WTC11 (cell line): ENCODE results near the gene TMEM89. TPM values are rescaled to one million over a fixed set of nuclear protein-coding genes. Genes with fewer than 3 reads are reported as not detected.

ENCODE experiments used
- ATAC-seq: fragments of 200-7000 bp; cut with Tn5 transposase; 2 replicates; pipeline ENCODE4 v1.10.0; 2021; ENCODE audit warnings: mild to moderate bottlenecking, moderate library complexity
- CTCF ChIA-PET: fragments of 300-600 bp; sonication (Branson Sonifier 250); formaldehyde crosslinking; loops from one replicate; lab custom pipeline; 2021; ENCODE audit warnings: antibody characterized with exemption; lab: Charles Lee
- POLR2A ChIA-PET: fragments of 350-600 bp; sonication (Branson Sonifier 250); formaldehyde crosslinking; loops from one replicate; lab custom pipeline; 2021; ENCODE audit warnings: antibody characterized with exemption; lab: Charles Lee
- DNase-seq: peaks from one replicate; pipeline ENCODE4 v3.0.0; 2021; ENCODE audit warnings: low spot score
- H3K27ac Mint-ChIP-seq: 2 replicates; pipeline ENCODE4 v1.8.0; 2021; ENCODE audit warnings: mixed read lengths
- H3K27me3 Mint-ChIP-seq: 2 replicates; pipeline ENCODE4 v1.8.0; 2021; ENCODE audit warnings: low read depth, mild to moderate bottlenecking, moderate library complexity, mixed read lengths
- H3K36me3 Mint-ChIP-seq: 2 replicates; pipeline ENCODE4 v1.8.0; 2021; ENCODE audit warnings: mixed read lengths
- H3K4me1 Mint-ChIP-seq: 2 replicates; pipeline ENCODE4 v1.8.0; 2022; ENCODE audit warnings: mixed read lengths
- H3K4me3 Mint-ChIP-seq: 2 replicates; pipeline ENCODE4 v1.8.0; 2021; ENCODE audit warnings: mild to moderate bottlenecking, moderate library complexity, mixed read lengths
- H3K9me3 Mint-ChIP-seq: 2 replicates; pipeline ENCODE4 v1.8.0; 2021; ENCODE audit warnings: mixed read lengths
- ATF2 ChIP-seq: sonication (generic); formaldehyde crosslinking; IDR thresholded peaks from 2 replicates; pipeline ENCODE4 v1.8.1; 2022; ENCODE audit warnings: low read depth, missing genetic modification reagents, borderline replicate concordance
- CBFB ChIP-seq: sonication (generic); formaldehyde crosslinking; IDR thresholded peaks from 2 replicates; pipeline ENCODE4 v1.8.1; 2022; ENCODE audit warnings: mild to moderate bottlenecking, low read depth, missing genetic modification reagents
- CDX4 ChIP-seq: fragments of 250-450 bp; sonication (Bioruptor Pico); IDR thresholded peaks from 2 replicates; pipeline ENCODE4 v1.9.0; 2021; ENCODE audit warnings: moderate library complexity, mild to moderate bottlenecking, inconsistent platforms, borderline replicate concordance
- CREM ChIP-seq: sonication (generic); formaldehyde crosslinking; IDR thresholded peaks from 2 replicates; pipeline ENCODE4 v1.8.1; 2022; ENCODE audit warnings: mild to moderate bottlenecking, missing genetic modification reagents, moderate library complexity
- ERG ChIP-seq: fragments of 250-450 bp; sonication (Bioruptor Pico); IDR thresholded peaks from 2 replicates; pipeline ENCODE4 v1.8.0; 2021; ENCODE audit warnings: mild to moderate bottlenecking
- ESRRA ChIP-seq: sonication (generic); formaldehyde crosslinking; IDR thresholded peaks from 2 replicates; pipeline ENCODE4 v1.8.1; 2022; ENCODE audit warnings: mild to moderate bottlenecking, missing genetic modification reagents, borderline replicate concordance
- GABPB1 ChIP-seq: sonication (generic); formaldehyde crosslinking; IDR thresholded peaks from 2 replicates; pipeline ENCODE4 v1.8.1; 2023; ENCODE audit warnings: mild to moderate bottlenecking, missing genetic modification reagents
- GRHL2 ChIP-seq: fragments of 250-450 bp; sonication (Bioruptor Pico); IDR thresholded peaks from 2 replicates; pipeline ENCODE4 v1.8.0; 2022; ENCODE audit warnings: mild to moderate bottlenecking, moderate library complexity; ENCODE audit not compliant: insufficient replicate concordance, severe bottlenecking
- MYBL2 ChIP-seq: sonication (generic); formaldehyde crosslinking; IDR thresholded peaks from 2 replicates; pipeline ENCODE4 v1.8.1; 2023; ENCODE audit warnings: mild to moderate bottlenecking, moderate library complexity, missing genetic modification reagents
- NFATC4 ChIP-seq: fragments of 250-450 bp; sonication (Bioruptor Pico); IDR thresholded peaks from 2 replicates; pipeline ENCODE4 v1.9.0; 2021; ENCODE audit warnings: mild to moderate bottlenecking
- NR2C2 ChIP-seq: sonication (generic); formaldehyde crosslinking; IDR thresholded peaks from 2 replicates; pipeline ENCODE4 v1.8.0; 2022; ENCODE audit warnings: mild to moderate bottlenecking, missing genetic modification reagents
- OVOL2 ChIP-seq: fragments of 250-450 bp; sonication (Bioruptor Pico); IDR thresholded peaks from 2 replicates; pipeline ENCODE4 v1.9.0; 2021; ENCODE audit warnings: mild to moderate bottlenecking, borderline replicate concordance
- PREB ChIP-seq: sonication (generic); formaldehyde crosslinking; IDR thresholded peaks from 2 replicates; pipeline ENCODE4 v1.8.1; 2022; ENCODE audit warnings: mild to moderate bottlenecking, missing genetic modification reagents, moderate library complexity, borderline replicate concordance
- PRRX2 ChIP-seq: fragments of 250-450 bp; sonication (Bioruptor Pico); IDR thresholded peaks from 2 replicates; pipeline ENCODE4 v1.8.0; 2021; ENCODE audit warnings: mild to moderate bottlenecking
- RELA ChIP-seq: sonication (generic); formaldehyde crosslinking; IDR thresholded peaks from 2 replicates; pipeline ENCODE4 v1.8.1; 2022; ENCODE audit warnings: missing genetic modification reagents, mild to moderate bottlenecking, borderline replicate concordance
- USF1 ChIP-seq: sonication (generic); formaldehyde crosslinking; IDR thresholded peaks from 2 replicates; pipeline ENCODE4 v1.8.0; 2022; ENCODE audit warnings: mild to moderate bottlenecking, missing genetic modification reagents
- ZBTB21 ChIP-seq: sonication (generic); formaldehyde crosslinking; IDR thresholded peaks from 2 replicates; pipeline ENCODE4 v1.8.1; 2023; ENCODE audit warnings: mild to moderate bottlenecking, missing genetic modification reagents, borderline replicate concordance
- total RNA-seq: library from RNA; stranded (reverse); gene quantifications from 3 replicates; pipeline ENCODE4 v1.2.3, GENCODE V29; 2021
- TF ChIP-seq, protein P1 (sequence below): sonication (generic); formaldehyde crosslinking; IDR thresholded peaks from 2 replicates; pipeline ENCODE4 v1.8.1; 2023; ENCODE audit warnings: mild to moderate bottlenecking, missing genetic modification reagents, moderate library complexity
- TF ChIP-seq, protein P2 (sequence below): sonication (generic); formaldehyde crosslinking; conservative IDR thresholded peaks from 2 replicates; pipeline ENCODE4 v1.8.1; 2022; ENCODE audit warnings: mild to moderate bottlenecking, missing genetic modification reagents
- TF ChIP-seq, protein P3 (sequence below): sonication (generic); formaldehyde crosslinking; IDR thresholded peaks from 2 replicates; pipeline ENCODE4 v1.8.1; 2023; ENCODE audit warnings: mild to moderate bottlenecking, missing genetic modification reagents, borderline replicate concordance

Gene TMEM89
- total RNA-seq, 1 experiment from 2014 or later = 0.66 TPM

DNA sequence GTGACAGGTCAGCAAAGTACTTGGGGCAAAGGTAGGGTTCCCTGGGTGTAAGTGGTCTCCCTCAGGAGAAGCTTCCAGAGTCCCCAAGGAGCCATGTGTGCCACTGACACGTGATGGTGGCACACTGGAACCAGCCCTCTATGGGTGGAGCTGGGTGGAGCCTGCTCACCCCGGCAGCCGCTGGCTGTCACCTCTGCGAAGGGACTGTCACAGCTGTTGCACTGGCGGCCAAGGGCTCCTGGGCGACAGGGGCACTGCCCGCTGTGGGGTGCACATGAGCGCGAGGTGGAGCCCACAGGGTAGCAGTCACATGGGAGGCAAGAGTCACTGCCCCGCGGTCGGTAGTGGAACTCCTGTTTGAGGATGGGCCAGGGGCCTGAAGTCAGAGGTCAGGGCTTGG, 29.2 kb upstream of the TMEM89 start (continued):
- TF ChIP-seq GRHL2 (CRISPR knock-in tag) = no peak
- TF ChIP-seq, protein P1, sequence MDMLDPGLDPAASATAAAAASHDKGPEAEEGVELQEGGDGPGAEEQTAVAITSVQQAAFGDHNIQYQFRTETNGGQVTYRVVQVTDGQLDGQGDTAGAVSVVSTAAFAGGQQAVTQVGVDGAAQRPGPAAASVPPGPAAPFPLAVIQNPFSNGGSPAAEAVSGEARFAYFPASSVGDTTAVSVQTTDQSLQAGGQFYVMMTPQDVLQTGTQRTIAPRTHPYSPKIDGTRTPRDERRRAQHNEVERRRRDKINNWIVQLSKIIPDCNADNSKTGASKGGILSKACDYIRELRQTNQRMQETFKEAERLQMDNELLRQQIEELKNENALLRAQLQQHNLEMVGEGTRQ = no peak

GRCh38 chr3:48648188-48648850, 26.8 kb upstream of the TMEM89 start:
- no peaks in the 10 kb centered on the region for H3K27me3 Mint-ChIP-seq
- ATAC-seq = no peak

DNA sequence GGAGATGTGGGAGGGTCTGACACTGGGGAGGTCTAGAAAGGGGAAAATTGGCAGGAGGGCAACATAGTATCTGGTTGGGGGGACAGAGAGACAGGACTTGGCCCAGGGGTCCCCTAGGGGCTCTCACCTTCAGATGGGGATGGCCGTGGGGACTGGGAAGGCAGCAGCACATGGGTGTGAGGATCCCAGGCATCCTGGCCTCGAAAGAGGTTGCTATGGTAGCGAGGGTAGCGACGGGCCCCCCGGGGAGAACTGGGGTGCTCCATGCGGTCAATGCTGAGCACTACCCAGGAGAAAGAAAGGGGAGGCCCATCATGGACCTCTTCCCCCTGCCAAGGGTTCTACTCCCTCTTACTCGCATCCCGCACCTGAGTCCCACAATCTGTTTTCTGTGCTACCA, 26.1 kb upstream of the TMEM89 start:
- ChIA-PET CTCF (interaction anchor here (2.9 kb wide), 1 partner anchor 12 kb away, joined by 10 read pairs; the partner anchor contains the start of gene SLC26A6), POLR2A (no interaction called here)
- Mint-ChIP-seq H3K36me3 (peaks cover 19% of the 10 kb centered on the region), H3K4me3 (no peak overlapping the region), H3K4me1 (no peaks in the 10 kb centered on the region), H3K9me3 (no peaks in the 10 kb centered on the region), H3K27me3 (no peaks in the 10 kb centered on the region), H3K27ac (no peak overlapping the region)
- no peak for DNase-seq
- ATAC-seq = no peak
- TF ChIP-seq MYBL2 (CRISPR knock-in tag) (no peak), ZBTB21 (CRISPR knock-in tag) (no peak), PRRX2 (CRISPR knock-in tag) (no peak), NR2C2 (no peak), GABPB1 (no peak), ATF2 (CRISPR knock-in tag) (no peak), CREM (CRISPR knock-in tag) (no peak), USF1 (no peak)
- TF ChIP-seq, protein P2, sequence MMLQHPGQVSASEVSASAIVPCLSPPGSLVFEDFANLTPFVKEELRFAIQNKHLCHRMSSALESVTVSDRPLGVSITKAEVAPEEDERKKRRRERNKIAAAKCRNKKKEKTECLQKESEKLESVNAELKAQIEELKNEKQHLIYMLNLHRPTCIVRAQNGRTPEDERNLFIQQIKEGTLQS (CRISPR knock-in tag) = no peak

More at GRCh38 chr3:48648188-48648850, 26.8 kb upstream of the TMEM89 start:
- Mint-ChIP-seq H3K27ac (no peak overlapping the region), H3K4me3 (no peak overlapping the region), H3K36me3 (peaks cover 21% of the 10 kb centered on the region), H3K9me3 (no peaks in the 10 kb centered on the region), H3K4me1 (no peaks in the 10 kb centered on the region)
- TF ChIP-seq PREB (CRISPR knock-in tag) (no peak), CBFB (CRISPR knock-in tag) (no peak), NFATC4 (CRISPR knock-in tag) (no peak), GABPB1 (no peak), ESRRA (CRISPR knock-in tag) (no peak), OVOL2 (CRISPR knock-in tag) (no peak), CDX4 (no peak), ERG (CRISPR knock-in tag) (no peak), RELA (CRISPR knock-in tag) (no peak)
- TF ChIP-seq, protein P3, sequence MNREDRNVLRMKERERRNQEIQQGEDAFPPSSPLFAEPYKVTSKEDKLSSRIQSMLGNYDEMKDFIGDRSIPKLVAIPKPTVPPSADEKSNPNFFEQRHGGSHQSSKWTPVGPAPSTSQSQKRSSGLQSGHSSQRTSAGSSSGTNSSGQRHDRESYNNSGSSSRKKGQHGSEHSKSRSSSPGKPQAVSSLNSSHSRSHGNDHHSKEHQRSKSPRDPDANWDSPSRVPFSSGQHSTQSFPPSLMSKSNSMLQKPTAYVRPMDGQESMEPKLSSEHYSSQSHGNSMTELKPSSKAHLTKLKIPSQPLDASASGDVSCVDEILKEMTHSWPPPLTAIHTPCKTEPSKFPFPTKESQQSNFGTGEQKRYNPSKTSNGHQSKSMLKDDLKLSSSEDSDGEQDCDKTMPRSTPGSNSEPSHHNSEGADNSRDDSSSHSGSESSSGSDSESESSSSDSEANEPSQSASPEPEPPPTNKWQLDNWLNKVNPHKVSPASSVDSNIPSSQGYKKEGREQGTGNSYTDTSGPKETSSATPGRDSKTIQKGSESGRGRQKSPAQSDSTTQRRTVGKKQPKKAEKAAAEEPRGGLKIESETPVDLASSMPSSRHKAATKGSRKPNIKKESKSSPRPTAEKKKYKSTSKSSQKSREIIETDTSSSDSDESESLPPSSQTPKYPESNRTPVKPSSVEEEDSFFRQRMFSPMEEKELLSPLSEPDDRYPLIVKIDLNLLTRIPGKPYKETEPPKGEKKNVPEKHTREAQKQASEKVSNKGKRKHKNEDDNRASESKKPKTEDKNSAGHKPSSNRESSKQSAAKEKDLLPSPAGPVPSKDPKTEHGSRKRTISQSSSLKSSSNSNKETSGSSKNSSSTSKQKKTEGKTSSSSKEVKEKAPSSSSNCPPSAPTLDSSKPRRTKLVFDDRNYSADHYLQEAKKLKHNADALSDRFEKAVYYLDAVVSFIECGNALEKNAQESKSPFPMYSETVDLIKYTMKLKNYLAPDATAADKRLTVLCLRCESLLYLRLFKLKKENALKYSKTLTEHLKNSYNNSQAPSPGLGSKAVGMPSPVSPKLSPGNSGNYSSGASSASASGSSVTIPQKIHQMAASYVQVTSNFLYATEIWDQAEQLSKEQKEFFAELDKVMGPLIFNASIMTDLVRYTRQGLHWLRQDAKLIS (CRISPR knock-in tag) = no peak
- ChIA-PET CTCF (interaction anchor here (2.9 kb wide), 1 partner anchor 13 kb away, joined by 10 read pairs; the partner anchor contains the start of gene SLC26A6), POLR2A (no interaction called here)
- no peak for DNase-seq
